ENCODE results near the gene ZBTB46.
A peak's percentile ranks its signal among the peaks of the same experiment; 100 is the strongest.

The ZBTB46 gene

DNA sequence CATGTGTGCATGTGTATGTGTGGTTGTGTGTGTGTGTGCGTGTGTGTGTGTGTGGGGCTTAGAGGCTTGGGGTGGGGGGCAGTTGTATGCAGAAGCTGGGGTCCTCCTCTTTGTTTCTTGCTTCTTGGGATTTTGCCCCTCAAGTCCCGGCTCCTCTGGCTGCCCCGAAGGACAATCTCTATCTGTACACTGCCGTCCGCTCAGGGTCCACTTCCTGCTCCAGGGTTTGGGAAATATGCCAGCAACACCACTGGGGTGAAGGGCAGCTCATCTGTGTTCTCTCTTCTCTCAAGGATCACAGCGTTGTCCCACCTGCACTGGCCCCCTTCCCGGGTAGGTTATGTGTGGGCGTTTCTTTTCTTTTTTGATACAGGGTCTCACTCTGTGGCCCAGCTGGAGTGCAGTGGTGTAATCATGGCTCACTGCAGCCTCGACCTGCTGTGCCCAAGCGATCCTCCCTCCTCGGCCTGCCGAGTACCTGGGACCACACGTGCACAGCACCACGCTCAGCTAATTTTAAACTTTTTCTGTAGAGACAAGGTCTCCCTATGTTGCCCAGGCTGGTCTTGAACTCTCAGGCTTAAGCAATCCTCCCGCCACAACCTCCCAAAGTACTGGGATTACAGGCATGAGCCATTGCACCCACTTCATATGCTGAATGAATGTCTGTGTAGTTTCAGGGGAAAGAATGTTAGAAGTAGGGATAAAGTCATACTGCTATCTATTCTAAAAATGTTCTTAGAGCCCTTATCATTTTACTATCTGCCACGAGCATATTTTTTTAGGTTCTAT lies 65.8 kb downstream of the ZBTB46 start:
- DNase-seq: no peak

DNA sequence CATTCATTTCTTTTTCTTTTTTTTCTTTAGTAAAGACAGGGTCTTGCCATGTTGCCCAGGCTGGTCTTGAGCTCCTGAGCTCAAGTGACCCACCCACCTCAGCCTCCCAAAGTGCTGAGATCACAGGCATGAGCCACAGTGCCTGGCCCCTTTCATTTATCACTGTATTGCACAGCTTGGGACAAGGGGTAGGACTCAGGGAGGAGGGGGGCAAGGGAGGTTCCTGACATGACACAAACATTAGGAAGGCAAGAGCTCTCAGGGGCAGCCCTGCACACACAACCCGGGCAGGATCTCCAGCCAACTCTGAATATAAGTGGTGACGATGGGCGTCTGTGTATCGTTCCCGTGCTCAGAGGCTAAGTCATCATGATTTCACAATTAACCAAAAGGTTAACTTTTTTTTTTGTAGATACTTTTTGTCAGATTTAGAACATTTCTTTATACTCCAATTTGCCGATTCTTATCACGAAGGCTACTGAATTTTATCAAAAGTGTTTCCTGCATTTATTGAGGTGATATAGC lies 71.6 kb downstream of the ZBTB46 start:
- no peak for DNase-seq

DNA sequence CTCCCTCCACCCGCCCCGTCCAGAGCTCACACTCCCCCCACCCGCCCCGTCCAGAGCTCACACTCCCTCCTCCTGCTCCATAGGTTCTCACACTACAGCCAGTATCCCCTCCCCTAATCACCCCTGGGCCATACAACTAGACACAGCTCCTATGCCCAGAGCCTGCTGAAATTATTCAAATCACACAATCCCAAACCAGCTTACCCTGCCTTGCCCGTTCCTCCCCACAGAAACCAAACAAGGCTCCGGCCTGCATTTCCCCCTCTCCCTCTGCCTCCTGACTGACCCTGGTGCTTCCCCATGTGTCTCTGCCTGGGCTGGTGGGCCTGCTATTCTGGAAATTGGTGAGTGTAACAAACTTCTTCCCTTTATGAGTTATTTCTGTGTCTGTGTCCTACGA lies 72.9 kb downstream of the ZBTB46 start:
- no peak for DNase-seq

DNA sequence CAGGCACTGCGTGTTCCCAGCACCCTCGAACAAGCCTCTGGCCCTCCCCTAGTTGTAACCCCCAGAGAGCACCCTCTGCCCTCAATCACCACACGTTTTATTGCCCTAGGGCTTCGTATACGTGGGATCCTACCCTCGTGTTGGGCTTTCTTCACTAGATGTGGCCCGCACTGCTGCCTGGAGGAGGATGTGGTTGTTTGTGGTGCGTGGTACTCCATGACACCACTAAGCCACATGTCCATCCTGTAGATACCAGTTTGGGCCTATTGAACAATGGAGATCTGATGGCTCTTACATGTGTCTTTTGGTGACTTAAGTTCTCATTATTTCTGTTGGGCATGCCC lies 74.4 kb downstream of the ZBTB46 start:
- no peak for DNase-seq

DNA sequence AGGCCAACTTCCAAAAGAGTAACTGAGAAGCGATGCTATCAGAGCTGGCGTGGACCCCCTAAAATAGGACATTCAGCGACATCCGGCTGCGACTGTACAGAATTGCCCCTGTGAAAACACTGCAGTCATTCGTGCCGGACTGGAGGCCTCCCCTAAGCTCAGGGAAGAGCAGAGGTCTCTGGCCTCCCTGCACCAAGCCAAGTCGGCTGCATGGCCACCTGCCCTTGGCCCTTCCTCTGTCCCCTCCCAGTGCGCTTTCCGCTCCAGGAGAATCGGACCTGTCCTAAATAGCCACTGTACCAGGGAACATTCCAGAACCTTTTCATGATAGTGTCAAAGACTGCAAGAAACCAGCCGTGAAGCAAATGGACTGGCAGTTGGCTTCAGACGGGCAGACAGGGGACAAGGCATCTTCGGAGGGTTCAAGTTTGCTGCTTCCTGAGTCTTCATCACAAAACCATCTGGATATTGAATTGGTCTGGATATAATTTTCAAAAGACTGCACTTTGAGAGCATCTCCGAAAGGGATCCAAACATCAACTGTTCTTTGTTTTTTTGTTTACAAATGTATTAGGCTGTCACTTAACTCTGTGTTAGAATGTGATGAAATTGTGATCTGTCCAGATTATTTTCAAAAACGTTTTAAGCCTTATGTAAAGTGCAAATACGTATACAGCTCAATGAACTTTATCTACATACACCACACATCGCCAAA lies 75.0 kb downstream of the ZBTB46 start:
- no peak for DNase-seq

DNA sequence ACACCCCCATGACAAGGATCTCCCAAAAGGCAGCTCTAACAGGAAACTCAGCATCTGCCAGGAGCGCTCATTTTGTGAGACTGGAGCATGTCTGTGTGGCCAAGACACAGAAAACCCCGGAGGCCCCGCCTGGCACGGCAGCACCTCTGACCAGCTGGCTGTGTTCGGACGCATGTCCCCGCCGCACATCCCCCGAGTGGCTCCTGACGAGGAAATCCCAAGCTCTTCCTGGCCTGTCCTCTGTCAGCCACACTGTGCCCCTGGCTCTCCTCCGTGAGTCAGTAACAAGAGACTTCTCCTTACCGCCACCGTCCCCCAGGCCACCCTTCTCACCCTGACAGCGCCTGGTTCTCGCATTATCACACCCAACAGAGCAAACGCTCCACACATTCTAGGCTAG lies 77.1 kb downstream of the ZBTB46 start:
- no peak for DNase-seq

DNA sequence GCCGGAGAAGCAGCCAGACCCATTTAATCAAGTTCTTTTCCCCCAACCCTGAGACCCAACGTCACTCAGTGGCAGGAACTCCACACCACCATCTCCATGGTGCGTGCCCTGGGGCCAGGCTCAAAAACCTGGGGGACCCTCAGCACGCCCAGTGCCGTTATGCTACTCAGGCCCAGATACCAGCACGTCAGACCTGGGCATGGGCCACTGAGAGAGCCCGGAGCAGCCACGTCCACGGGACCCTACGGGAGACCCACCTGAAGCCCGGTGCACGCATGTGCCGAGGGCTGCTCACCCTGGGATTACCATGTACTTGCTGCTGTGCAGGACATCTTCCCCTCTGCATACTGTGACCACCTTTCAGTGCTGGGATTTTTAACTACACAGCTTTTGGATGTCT lies 77.7 kb downstream of the ZBTB46 start:
- no peak for DNase-seq

DNA sequence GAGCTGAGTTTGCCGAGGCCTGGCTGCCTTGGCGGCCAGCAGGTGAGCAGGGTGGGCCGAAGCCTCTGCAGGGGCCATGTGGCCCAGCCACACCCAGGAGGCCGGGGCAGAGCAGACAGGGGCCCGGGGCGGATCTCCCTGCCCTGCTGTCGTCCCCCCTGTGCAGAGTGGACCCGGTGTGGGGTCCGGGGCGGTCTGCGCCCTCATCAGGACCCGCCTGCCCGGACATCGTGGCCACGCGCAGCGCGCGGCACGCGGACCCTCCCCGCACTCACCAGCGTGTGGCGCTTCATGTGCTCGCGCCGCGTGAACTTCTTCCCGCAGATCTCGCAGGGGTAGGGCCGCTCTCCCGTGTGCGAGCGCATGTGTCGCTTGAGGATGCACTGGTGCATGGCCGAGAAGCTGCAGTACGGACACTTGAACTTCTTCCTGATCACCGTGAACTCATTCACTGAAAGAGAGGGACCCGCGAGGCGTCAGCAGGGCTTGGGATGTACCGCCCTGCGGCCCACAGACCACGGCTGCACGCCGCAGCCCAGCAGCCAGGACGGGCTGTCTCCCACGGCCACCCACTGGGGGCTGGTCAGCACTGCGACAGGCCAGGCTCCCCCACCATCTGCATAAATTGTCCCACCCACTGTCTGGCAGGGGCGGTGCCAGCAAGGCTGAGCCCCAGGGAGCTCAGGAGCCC lies 78.5 kb downstream of the ZBTB46 start:
- DNase-seq: no peak

DNA sequence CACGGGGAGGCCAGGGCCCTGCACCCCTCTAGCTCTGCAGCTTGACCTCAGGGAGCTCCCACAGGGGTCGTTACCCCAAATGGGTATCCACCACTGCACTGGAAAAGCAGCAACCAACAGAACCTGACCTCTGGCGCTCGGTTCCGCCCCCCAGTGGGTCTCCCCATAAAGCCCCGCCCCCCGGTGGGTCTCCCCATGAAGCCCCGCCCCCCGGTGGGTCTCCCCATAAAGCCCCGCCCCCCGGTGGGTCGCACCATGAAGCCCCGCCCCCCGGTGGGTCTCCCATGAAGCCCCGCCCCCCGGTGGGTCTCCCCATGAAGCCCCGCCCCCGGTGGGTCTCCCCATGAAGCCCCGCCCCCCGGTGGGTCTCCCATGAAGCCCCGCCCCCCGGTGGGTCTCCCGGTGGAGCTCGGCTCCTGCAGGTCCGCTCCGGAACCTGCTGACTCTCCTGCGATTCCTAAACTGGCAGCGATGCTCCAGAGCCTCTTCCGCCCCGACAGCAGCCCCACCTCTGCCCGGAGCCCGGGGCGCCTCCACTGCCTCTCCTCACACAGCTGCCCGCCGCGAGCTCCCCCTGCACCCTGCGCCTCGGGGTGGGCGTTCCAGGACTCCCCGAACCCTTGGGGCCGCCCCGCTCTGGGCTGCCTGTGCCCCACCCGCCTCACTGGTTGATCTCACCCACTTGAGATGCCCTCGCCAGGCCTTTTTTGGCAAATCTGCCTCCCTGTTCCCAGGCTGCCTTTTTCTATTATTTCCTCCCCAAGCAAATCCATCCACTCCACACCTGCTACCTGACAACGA lies 79.4 kb downstream of the ZBTB46 start:
- DNase-seq: peak in 1 of 2 donors; percentile 35

DNA sequence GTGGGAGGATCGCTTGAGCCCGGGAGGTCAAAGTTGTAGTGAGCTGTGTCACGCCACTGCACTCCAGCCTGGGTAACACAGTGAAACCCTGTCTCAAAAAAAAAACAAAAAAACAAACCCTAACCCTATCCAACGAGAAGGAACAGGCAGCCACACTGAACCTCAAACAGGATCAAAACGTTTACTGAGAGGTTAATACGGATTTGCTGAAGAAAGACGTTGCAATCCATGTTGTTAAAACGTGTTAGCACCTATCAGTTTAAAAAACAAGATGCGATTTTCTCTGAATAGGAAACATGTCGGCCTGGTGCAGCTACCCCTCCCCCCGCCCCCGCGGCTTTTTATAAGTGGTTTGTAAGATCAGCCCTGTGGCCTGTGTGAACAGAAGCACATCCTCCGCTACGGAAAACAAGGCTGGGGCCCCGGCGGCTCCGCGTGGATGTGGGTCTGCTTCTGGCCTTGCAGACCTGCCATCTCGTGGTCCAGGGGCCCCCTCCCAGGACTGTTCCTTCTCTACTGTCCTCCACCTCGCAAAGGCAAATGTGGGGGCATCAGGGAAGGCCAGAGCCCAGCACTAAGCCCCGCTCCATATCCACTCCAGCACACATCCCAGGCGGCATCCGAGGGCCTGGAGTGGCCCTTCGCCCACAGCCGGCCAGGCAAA lies 80.1 kb downstream of the ZBTB46 start:
- DNase-seq: peak; percentile 62 to 67

DNA sequence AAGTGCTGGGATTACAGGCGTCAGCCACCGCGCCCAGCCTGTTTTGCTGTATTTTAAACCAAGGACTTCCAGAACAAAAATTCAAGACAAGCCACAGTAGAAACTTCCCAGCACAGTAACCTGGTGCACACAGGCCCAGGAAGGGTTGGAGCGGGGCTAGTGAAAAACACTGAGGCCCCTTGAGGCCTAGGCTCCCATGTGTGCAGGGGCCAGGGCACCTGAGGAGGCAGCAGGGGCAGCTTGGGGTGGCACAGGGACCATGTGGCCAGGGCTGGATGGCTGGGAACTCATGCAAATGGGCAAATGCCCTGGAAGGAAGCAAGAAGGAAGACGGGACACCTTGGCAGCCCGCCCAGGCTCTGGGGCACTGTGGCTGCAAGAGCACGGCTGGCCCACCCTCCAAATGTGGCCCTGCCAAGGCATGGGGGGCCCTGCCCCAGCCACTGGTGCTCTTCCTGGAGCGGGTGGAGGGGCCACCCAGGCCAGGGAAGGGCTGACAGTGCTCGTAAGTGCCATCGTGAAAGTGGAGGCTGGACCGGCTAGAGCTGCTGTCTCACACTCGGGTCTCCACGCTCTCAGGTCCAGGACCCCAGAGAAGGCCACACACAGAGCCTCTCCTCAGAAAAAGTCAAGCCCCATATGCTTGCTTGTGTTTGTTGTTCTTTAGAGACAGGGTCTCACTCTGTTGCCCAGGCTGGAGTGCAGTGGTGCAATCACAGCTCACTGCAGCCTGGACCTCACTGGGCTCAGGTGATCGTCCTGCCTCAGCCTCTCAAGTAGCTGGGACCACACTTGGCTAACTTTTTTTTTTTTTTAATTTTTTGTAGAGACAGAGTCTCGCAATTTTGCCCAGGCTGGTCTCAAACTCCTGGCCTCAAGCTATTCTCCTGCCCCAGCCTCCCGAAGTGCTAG lies 81.2 kb downstream of the ZBTB46 start:
- DNase-seq: no peak

DNA sequence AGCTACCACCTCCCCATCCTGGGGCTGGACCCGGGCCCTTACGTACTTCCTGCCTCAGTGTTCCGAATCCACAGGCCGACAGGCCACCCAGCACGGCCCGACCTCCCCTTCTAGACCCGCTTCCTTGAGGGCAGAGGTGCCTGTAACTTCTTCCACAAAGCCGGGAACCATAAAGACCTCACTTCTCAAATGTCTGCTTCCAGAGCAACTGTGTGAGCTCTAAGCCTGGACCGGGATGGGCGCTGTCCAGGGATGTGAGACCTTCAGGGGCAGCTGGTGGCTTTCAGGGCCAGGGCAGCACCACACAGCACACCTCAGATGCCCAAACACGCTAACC lies 82.2 kb downstream of the ZBTB46 start:
- DNase-seq: no peak

DNA sequence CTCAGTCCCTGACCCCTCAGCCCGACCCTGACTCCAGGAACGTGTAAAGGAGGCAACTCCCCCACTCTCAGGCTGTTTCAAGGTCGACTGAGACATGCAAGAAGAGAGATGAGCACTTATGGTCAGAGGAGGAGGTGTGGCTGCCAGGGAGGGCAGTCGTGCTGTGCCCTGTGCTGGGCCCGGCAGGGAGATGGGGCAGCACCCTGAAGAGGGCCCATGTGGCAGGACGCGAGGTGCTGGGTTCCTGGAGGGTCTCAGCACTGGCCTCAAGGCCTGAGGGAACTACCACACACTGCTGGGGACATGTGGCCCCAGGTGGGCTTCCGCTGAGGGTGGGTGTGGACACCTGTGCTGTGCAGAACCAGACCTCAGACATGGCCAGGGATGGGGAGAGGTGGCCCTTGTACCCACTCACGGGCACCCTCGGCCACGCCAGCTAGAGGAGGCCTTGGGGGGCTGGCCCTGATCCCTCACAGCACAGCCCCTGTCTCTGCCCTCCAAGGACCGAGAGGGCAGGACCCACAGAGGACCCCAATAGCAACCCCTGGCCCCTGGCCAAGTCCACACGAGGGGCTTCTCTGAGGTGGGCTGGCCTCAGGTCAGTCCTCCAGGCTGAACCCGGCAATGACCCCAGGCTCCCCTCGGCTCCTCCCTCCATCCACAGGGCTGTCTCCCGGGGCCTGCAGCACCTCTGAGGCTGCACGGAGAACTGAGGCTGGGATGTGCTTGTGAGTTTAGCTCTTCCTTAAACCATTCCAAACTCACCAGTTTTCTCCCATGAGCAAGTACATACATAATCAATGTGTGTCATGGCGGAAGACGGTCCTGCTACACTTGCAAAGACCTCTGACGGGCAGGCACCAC lies 82.8 kb downstream of the ZBTB46 start:
- no peak for DNase-seq

DNA sequence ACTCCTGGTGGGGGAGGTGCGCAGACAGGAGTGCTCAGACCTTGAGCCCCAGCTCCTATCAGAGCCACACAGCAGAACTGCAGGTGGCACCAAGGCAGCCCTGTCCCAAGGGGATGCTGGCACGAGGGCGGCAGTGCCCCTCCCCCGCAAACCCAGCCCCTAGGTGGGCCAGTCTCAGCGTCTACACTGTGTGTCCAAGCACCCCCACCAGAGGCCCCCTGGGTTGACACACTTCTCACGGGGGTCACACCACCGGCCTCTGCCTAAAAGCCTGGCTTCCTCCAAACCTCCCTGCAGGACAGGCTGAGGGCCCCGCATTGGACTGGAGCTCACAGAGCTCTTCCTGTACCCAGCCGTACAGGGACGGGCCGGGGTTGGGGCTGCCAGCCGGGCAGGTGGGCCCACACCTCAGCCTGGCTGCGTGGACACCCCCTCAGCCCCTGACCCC lies 83.4 kb downstream of the ZBTB46 start:
- DNase-seq: no peak

DNA sequence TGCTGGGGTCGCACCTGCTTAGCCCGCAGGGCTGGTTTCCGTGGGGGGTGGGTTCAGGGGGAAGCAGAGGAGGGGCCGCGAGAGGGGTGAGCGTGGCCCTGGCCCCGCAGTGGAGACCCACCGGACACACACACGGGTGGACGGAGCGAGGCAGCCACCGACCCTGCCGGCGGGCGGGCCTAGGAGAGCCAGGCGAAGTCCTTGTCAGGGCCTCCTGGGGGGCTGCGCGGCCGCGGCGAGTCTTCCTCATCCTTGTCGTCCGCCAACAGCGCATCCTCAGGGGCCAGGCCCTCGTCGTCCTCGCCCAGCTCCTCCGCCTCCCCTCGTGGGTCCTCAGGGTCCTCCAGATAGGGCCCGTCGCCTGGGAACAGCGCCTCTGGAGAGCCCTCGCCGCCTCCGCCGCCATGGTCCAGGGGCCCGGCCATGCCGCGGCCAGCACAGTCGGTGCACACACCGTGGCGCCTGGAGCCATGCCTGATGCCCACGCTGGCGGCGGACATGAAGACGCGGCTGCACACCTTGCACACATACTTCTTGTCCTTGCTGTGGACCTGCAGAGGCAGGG lies 84.2 kb downstream of the ZBTB46 start:
- DNase-seq: no peak

DNA sequence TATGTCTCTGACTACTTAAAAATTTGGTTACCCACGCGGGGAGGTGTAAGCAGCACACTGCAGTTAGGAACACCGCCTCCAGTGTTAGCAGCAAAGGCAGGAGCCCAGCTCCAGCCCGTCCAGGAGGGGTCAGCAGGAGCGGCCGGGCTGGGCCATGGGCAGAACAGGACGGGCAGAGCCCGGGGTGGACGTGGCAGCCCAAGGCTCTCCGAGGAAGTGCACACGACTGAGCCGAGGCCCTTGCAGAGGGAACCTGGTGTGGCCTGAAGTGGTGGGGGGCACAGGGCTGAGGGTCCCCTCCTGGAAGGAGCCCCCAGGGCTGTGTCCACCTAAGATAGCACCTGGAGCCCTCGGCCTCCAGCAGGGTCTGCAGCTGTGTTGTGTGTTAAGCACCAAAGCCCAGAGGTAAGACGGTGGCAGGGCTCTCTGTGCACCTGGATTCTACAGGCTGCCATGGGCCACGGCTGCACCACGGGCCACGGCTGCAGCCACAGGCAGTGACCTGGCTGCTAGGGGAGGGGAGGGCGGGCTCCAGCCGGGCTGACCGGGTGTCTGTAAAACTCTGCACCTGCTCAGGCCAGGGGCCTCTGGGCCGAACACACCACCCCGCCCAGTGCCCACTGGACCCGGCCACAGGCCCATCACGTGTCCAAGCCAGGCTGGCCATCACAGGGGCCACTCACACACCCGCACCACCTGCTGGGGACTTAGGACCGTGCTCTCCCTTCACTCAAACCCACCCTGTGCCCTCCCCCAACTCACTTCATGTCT lies 84.9 kb downstream of the ZBTB46 start:
- DNase-seq: no peak

DNA sequence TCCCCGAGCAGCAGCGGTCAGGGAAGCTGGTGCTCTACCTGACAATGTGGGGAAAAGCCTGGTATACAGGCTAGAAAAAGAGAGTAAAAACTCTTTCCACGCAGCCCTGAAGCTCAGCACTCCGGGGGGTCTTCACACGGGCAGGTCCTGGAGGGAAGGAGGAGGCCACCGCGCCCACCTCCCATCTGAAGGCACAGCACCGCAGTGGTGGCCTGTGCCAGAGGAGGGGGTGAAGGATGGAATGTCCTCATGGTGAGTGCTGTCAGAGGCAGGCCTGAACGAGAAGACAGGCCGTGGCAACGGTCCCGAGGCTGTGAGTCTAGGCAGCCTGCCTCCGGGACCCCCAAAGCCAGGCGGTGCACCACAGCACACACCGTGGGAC lies 85.6 kb downstream of the ZBTB46 start:
- no peak for DNase-seq

DNA sequence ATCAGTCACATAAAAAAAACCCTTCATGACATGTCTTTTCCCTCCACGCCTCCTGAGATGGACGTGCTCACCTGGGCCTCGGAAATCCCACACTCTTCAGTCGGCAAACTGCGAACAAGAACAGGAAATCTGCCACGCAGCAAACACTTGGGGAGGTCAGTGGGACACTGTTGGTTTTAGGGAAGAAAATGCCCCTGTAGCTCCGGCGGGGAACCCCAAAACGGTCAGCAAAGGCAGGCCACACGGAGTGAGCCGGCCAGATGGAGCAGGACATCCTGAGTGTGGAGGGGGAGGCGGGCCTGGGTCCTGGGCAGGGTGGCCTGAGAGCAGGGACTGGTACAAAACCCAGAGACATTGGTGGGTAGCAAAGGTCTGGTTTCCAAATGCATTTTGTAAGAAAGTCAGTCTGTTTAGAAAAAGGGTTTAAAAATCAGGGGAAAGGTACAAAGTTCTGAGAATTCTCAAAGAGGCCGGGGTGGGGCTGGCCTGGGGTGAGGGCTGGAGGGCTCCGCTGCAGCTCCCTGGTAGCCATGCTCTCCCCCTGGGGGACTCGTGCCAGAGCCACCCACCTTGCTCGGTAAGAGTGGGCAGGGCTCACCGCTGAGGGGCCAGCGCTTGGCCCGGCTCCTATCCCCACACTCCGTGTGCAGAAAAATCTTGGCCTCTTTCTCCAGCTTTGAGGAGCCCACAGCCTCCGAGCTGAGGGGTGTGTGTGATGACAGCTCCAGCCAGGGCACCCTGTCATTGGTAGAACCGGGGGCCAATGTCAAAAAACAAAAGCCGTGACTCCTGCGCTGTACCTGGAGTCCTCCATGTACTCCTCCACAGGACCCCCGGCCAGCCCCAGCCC lies 86.3 kb downstream of the ZBTB46 start:
- no peak for DNase-seq
